GM12874 (cell line): ENCODE measurements around the gene CFAP54.

ENCODE experiments used
- CTCF ChIP-seq: IDR thresholded peaks from 2 replicates; pipeline ENCODE4 v1.5.1; 2011; ENCODE audit warnings: low read depth, mild to moderate bottlenecking, control low read depth, low read length, moderate library complexity; ENCODE audit not compliant: insufficient read depth

Gene CFAP54

GRCh38 chr12:96908423-96908675 lies 419.0 kb downstream of the CFAP54 start:
- TF ChIP-seq CTCF, result no peak

GRCh38 chr12:96912261-96912660 lies 422.9 kb downstream of the CFAP54 start:
- no peak for TF ChIP-seq CTCF

- no peak for TF ChIP-seq CTCF
These were observed 423.6 kb downstream of the CFAP54 start for GRCh38 chr12:96912943-96913342.

- no peak for TF ChIP-seq CTCF
These were observed 430.3 kb downstream of the CFAP54 start for GRCh38 chr12:96919510-96920210.
